ENCODE measurements around the gene SCGB1C1. TPM values are rescaled to one million over a fixed set of nuclear protein-coding genes. Genes with fewer than 3 reads are reported as not detected.
A peak's percentile ranks its signal among the peaks of the same experiment; 100 is the strongest.

Gene SCGB1C1
- total and polyA plus RNA-seq, 9 of the 15 experiments (the other 6 are each of a cell fraction or from before 2014, with no cell fraction given): not detected

DNA sequence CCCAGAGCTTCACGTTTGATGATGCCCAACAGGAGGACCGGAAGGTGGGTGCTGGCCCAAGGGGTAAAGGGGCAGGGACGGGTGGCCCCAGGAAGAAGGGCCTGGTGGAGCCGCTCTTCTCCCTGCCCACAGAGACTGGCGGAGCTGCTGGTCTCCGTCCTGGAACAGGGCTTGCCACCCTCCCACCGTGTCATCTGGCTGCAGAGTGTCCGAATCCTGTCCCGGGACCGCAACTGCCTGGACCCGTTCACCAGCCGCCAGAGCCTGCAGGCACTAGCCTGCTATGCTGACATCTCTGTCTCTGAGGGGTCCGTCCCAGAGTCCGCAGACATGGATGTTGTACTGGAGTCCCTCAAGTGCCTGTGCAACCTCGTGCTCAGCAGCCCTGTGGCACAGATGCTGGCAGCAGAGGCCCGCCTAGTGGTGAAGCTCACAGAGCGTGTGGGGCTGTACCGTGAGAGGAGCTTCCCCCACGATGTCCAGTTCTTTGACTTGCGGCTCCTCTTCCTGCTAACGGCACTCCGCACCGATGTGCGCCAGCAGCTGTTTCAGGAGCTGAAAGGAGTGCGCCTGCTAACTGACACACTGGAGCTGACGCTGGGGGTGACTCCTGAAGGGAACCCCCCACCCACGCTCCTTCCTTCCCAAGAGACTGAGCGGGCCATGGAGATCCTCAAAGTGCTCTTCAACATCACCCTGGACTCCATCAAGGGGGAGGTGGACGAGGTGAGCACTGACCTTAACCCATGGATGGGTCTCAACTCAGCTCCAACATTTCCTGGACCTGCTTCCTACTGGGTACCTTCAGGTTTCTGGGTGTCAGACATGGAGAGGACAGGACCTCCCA, 16.6 kb downstream of the SCGB1C1 start:
- Histone ChIP-seq H3K9me1 (ENCODE audit: control insufficient read depth, insufficient read depth, low read length) (peaks cover 10% of the 10 kb centered on the region), H3K36me3 (ENCODE audit: control insufficient read depth, insufficient read depth, low read length) (peaks cover 77% of the 10 kb centered on the region), H3K4me2 (ENCODE audit: insufficient read depth, low read length) (peak overlapping the region; percentile 92), H3K9ac (ENCODE audit: insufficient read depth in 1 of 2, low read depth in 2 of 2, low read length in 2 of 2) (peak overlapping the region; percentile 97 to 98), H3K4me3 (peak overlapping the region; percentile 96), H3K79me2 (ENCODE audit: control insufficient read depth, insufficient read depth, low read length) (peaks cover 64% of the 10 kb centered on the region), H4K20me1 (replicated peaks; ENCODE audit: control insufficient read depth, insufficient read depth, low read length) (peaks cover 30% of the 10 kb centered on the region; the same call in 1 of the 2 replicates), H2AFZ (ENCODE audit: low read depth, low read length) (no peak overlapping the region), H3K4me1 (replicated peaks in 1 of 2; ENCODE audit: control insufficient read depth in 2 of 2, insufficient read depth in 2 of 2, low read length in 2 of 2) (peaks cover 25 to 54% of the 10 kb centered on the region in 2 experiments; a peak in 4 of 5 replicates), H3K9me3 (replicated peaks; ENCODE audit: control insufficient read depth, insufficient read depth, low read depth, low read length) (no peaks in the 10 kb centered on the region), H3K27me3 (ENCODE audit: control insufficient read depth in 2 of 2, insufficient read depth in 2 of 2, low read length in 2 of 2) (no peaks in the 10 kb centered on the region; a peak in 1 of 5 replicates), H3K27ac (ENCODE audit: extremely low read depth, low read depth, low read length) (peak overlapping the region; percentile 93; the same call in 2 of the 3 replicates)
- no peak for ATAC-seq
- ChIA-PET CTCF (ENCODE audit: low intra/inter-chr PET ratio) (no interaction called here), POLR2A (interaction anchor here (0.6 to 3.1 kb wide), 3 partner anchors 8 to 155 kb away, joined by 3 to 63 read pairs (median 3); no protein-coding TSS in a partner anchor)
- no TSS peak for BruUV-seq (replicated peaks)
- in situ Hi-C loops (cut with MboI): loop anchor here (10.0 kb wide), 1 partner anchor 155 kb away; the partner anchor contains the start of gene B4GALNT4
- 60% methylated on average over 23 of the region's 29 CpGs for WGBS (ENCODE audit: insufficient coverage, low coverage, missing lambda C conversion rate)
- intact Hi-C loops (cut with micrococcal nuclease): no loop called here
- FAIRE-seq: no peak
- no peak for DNase-seq (ENCODE audit: extremely low read depth in 1 of 4, low spot score in 3 of 4)
- no peak for TF ChIP-seq ZSCAN29 (IDR thresholded peaks at IDR 0.05)
- peak; percentile 40; the same call in 1 of the 2 replicates for TF ChIP-seq FOXP1 (CRISPR knock-in tag; IDR thresholded peaks at IDR 0.05)
- no peak for TF ChIP-seq MECOM (CRISPR knock-in tag; IDR thresholded peaks at IDR 0.05)
- TF ChIP-seq RBFOX2 (IDR thresholded peaks at IDR 0.05; ENCODE audit: low read depth, low read length): peak; percentile 50
- TF ChIP-seq, protein P1, sequence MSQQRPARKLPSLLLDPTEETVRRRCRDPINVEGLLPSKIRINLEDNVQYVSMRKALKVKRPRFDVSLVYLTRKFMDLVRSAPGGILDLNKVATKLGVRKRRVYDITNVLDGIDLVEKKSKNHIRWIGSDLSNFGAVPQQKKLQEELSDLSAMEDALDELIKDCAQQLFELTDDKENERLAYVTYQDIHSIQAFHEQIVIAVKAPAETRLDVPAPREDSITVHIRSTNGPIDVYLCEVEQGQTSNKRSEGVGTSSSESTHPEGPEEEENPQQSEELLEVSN (IDR thresholded peaks at IDR 0.05; ENCODE audit: borderline replicate concordance in 1 of 2, extremely low read depth in 1 of 2, insufficient read depth in 1 of 2, insufficient read length in 1 of 2, low read depth in 1 of 2, low read length in 1 of 2, poor library complexity in 1 of 2, severe bottlenecking in 1 of 2): peak in 1 of 2 experiments; percentile 20
- TF ChIP-seq BRCA1 (IDR thresholded peaks at IDR 0.05): no peak
- 0 out of 2 replicates have a peak, but pooled peaks have one; percentile 13 for TF ChIP-seq BRCA1 (CRISPR knock-in tag; IDR thresholded peaks at IDR 0.05)
- no peak for TF ChIP-seq ZNF197 (CRISPR knock-in tag; IDR thresholded peaks at IDR 0.05; ENCODE audit: low read depth)
- no peak for TF ChIP-seq ZNF586 (CRISPR knock-in tag; conservative IDR thresholded peaks at IDR 0.05)
- TF ChIP-seq POLR2G (IDR thresholded peaks at IDR 0.05; ENCODE audit: low read depth, low read length): 0 out of 2 replicates have a peak, but pooled peaks have one; percentile 41
- 0 out of 2 replicates have a peak, but pooled peaks have one; percentile 6 for TF ChIP-seq PBX2 (CRISPR knock-in tag; IDR thresholded peaks at IDR 0.05; ENCODE audit: low read depth)
- no peak for TF ChIP-seq PBX2 (tag; conservative IDR thresholded peaks at IDR 0.05; ENCODE audit: low read depth)
- TF ChIP-seq, protein P2, sequence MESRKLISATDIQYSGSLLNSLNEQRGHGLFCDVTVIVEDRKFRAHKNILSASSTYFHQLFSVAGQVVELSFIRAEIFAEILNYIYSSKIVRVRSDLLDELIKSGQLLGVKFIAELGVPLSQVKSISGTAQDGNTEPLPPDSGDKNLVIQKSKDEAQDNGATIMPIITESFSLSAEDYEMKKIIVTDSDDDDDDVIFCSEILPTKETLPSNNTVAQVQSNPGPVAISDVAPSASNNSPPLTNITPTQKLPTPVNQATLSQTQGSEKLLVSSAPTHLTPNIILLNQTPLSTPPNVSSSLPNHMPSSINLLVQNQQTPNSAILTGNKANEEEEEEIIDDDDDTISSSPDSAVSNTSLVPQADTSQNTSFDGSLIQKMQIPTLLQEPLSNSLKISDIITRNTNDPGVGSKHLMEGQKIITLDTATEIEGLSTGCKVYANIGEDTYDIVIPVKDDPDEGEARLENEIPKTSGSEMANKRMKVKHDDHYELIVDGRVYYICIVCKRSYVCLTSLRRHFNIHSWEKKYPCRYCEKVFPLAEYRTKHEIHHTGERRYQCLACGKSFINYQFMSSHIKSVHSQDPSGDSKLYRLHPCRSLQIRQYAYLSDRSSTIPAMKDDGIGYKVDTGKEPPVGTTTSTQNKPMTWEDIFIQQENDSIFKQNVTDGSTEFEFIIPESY (CRISPR knock-in tag; IDR thresholded peaks at IDR 0.05): peak; percentile 65; the same call in 1 of the 2 replicates
- TF ChIP-seq MTF1 (CRISPR knock-in tag; IDR thresholded peaks at IDR 0.05; ENCODE audit: borderline replicate concordance): no peak
- TF ChIP-seq CHD1 (IDR thresholded peaks at IDR 0.05; ENCODE audit: low read length): peak; percentile 30

Data from K562 (cell line).